H9 (cell line): ENCODE results near the gene LRRC27. TPM values are rescaled to one million over a fixed set of nuclear protein-coding genes. Genes with fewer than 3 reads are reported as not detected.

Experiments used
- DNase-seq: peaks from one replicate; pipeline ENCODE4 v3.0.0-alpha.2; 2017
- H2AFZ ChIP-seq: one replicate; pipeline ENCODE4 v1.6.1; 2013; ENCODE audit warnings: mild to moderate bottlenecking, low read length, control low read depth, moderate library complexity
- H2AK5ac ChIP-seq: 2 replicates; pipeline ENCODE4 v1.6.1; 2013; ENCODE audit warnings: low read length, control low read depth, mixed read lengths; ENCODE audit not compliant: insufficient read length
- H2BK120ac ChIP-seq: one replicate; pipeline ENCODE4 v1.6.1; 2013; ENCODE audit warnings: low read depth, mild to moderate bottlenecking, low read length, control low read depth, inconsistent platforms; ENCODE audit not compliant: poor library complexity, severe bottlenecking
- H2BK12ac ChIP-seq: 2 replicates; pipeline ENCODE4 v1.6.1; 2013; ENCODE audit warnings: low read length, control low read depth, mixed read lengths, low read depth; ENCODE audit not compliant: insufficient read length
- H2BK15ac ChIP-seq: 2 replicates; pipeline ENCODE4 v1.6.1; 2013; ENCODE audit warnings: low read depth, low read length, control low read depth
- H2BK20ac ChIP-seq: one replicate; pipeline ENCODE4 v1.6.1; 2013; ENCODE audit warnings: low read depth, mild to moderate bottlenecking, low read length, control low read depth, inconsistent platforms; ENCODE audit not compliant: poor library complexity, severe bottlenecking
- H2BK5ac ChIP-seq: 2 replicates; pipeline ENCODE4 v1.6.1; 2013; ENCODE audit warnings: low read length, control low read depth, mixed read lengths; ENCODE audit not compliant: insufficient read length
- H3K14ac ChIP-seq: 2 replicates; pipeline ENCODE4 v1.6.1; 2013; ENCODE audit warnings: low read length, control low read depth; ENCODE audit not compliant: insufficient read depth
- H3K18ac ChIP-seq: 2 replicates; pipeline ENCODE4 v1.6.1; 2013; ENCODE audit warnings: low read depth, mild to moderate bottlenecking, mixed read lengths, low read length, control low read depth; ENCODE audit not compliant: insufficient read length
- H3K23ac ChIP-seq: 2 replicates; pipeline ENCODE4 v1.6.1; 2013; ENCODE audit warnings: low read length, control low read depth, mixed read lengths, low read depth; ENCODE audit not compliant: insufficient read length
- H3K23me2 ChIP-seq: 2 replicates; pipeline ENCODE4 v1.6.1; 2013; ENCODE audit warnings: low read depth, mild to moderate bottlenecking, mixed read lengths, low read length, control low read depth; ENCODE audit not compliant: insufficient read length, poor library complexity, severe bottlenecking
- H3K27ac ChIP-seq: 2 replicates; pipeline ENCODE4 v1.5.1; 2013; ENCODE audit warnings: low read length, control low read depth, mixed read lengths, low read depth; ENCODE audit not compliant: insufficient read length
- H3K27me3 ChIP-seq: 2 replicates; pipeline ENCODE4 v1.6.1; 2013; ENCODE audit warnings: low read length, control low read depth, inconsistent platforms; ENCODE audit not compliant: insufficient read depth
- H3K4ac ChIP-seq: 2 replicates; pipeline ENCODE4 v1.6.1; 2013; ENCODE audit warnings: low read depth, mild to moderate bottlenecking, control low read depth, inconsistent platforms, low read length, moderate library complexity
- H3K4me1 ChIP-seq: 2 replicates; pipeline ENCODE4 v1.6.1; 2013; ENCODE audit warnings: low read length, control low read depth, inconsistent platforms; ENCODE audit not compliant: insufficient read depth
- H3K4me2 ChIP-seq: 2 replicates; pipeline ENCODE4 v1.6.1; 2013; ENCODE audit warnings: low read length, control low read depth, mixed read lengths; ENCODE audit not compliant: insufficient read length, insufficient read depth
- H3K56ac ChIP-seq: 2 replicates; pipeline ENCODE4 v1.6.1; 2013; ENCODE audit warnings: low read depth, mild to moderate bottlenecking, mixed read lengths, low read length, control low read depth; ENCODE audit not compliant: insufficient read length
- H3K79me1 ChIP-seq: 2 replicates; pipeline ENCODE4 v1.6.1; 2013; ENCODE audit warnings: low read depth, mild to moderate bottlenecking, moderate library complexity, low read length, control low read depth, inconsistent platforms; ENCODE audit not compliant: insufficient read depth, poor library complexity, severe bottlenecking
- H3K79me2 ChIP-seq: 2 replicates; pipeline ENCODE4 v1.6.1; 2013; ENCODE audit warnings: low read length, control low read depth, inconsistent platforms; ENCODE audit not compliant: insufficient read depth
- H3K9ac ChIP-seq: 2 replicates; pipeline ENCODE4 v1.6.1; 2013; ENCODE audit warnings: low read length, control low read depth, mixed read lengths; ENCODE audit not compliant: insufficient read length; ENCODE audit errors: extremely low read depth
- H3K9me3 ChIP-seq: one replicate; pipeline ENCODE4 v1.6.1; 2013; ENCODE audit warnings: low read depth, low read length, inconsistent platforms; ENCODE audit not compliant: control insufficient read depth
- H3T11ph ChIP-seq: one replicate; pipeline ENCODE4 v1.6.1; 2013; ENCODE audit warnings: mild to moderate bottlenecking, low read length, control low read depth, inconsistent platforms
- H4K20me1 ChIP-seq: one replicate; pipeline ENCODE4 v1.6.1; 2013; ENCODE audit not compliant: control insufficient read depth, insufficient read length, insufficient read depth
- H4K5ac ChIP-seq: 2 replicates; pipeline ENCODE4 v1.6.1; 2013; ENCODE audit warnings: low read depth, mild to moderate bottlenecking, mixed read lengths, low read length, control low read depth; ENCODE audit not compliant: insufficient read length
- H4K8ac ChIP-seq: replicated peaks from 2 replicates; pipeline ENCODE4 v1.6.1; 2013; ENCODE audit warnings: low read length, control low read depth, mixed read lengths, low read depth; ENCODE audit not compliant: insufficient read length
- H4K91ac ChIP-seq: 2 replicates; pipeline ENCODE4 v1.6.1; 2013; ENCODE audit warnings: low read depth, mild to moderate bottlenecking, moderate library complexity, mixed read lengths, low read length, control low read depth; ENCODE audit not compliant: insufficient read length
- H3K27ac Mint-ChIP-seq, 3 experiments: 2 replicates in 2 of 3; 3 replicates in 1 of 3; pipeline ENCODE4 v1.8.0; 2020 to 2021; ENCODE audit warnings: mixed read lengths in 3 of 3, mild to moderate bottlenecking in 1 of 3, moderate library complexity in 1 of 3
- H3K27me3 Mint-ChIP-seq: 2 replicates; pipeline ENCODE4 v1.8.0; 2021; ENCODE audit warnings: low read depth, mild to moderate bottlenecking, moderate library complexity, mixed read lengths
- H3K36me3 Mint-ChIP-seq, 3 experiments: 2 replicates in 2 of 3; 3 replicates in 1 of 3; pipeline ENCODE4 v1.8.0; 2020 to 2021; ENCODE audit warnings: low read depth in 3 of 3, mixed read lengths in 3 of 3; ENCODE audit not compliant: insufficient read depth in 1 of 3
- H3K4me1 Mint-ChIP-seq, 2 experiments: 2 replicates each; pipeline ENCODE4 v1.8.0; 2020; ENCODE audit warnings: mixed read lengths in 2 of 2
- H3K4me3 Mint-ChIP-seq, 2 experiments: 2 replicates in 1 of 2; 3 replicates in 1 of 2; pipeline ENCODE4 v1.8.0; 2020 to 2021; ENCODE audit warnings: mild to moderate bottlenecking in 2 of 2, mixed read lengths in 2 of 2, moderate library complexity in 1 of 2
- H3K9me3 Mint-ChIP-seq, 2 experiments: 2 replicates in 1 of 2; 3 replicates in 1 of 2; pipeline ENCODE4 v1.8.0; 2020; ENCODE audit warnings: mild to moderate bottlenecking in 2 of 2, mixed read lengths in 2 of 2, moderate library complexity in 1 of 2
- CTCF ChIP-seq: fragments of 200-600 bp; sonication (generic); conservative IDR thresholded peaks from 3 replicates; pipeline ENCODE4 v1.8.0; 2021; ENCODE audit warnings: antibody characterized with exemption, mild to moderate bottlenecking
- WGBS: extraction: QIAGEN DNeasy Blood & Tissue Kit; methylation state at CpG from one replicate; pipeline ENCODE4 v1.1.7; 2013; ENCODE audit warnings: missing lambda C conversion rate, low lambda C conversion rate, mixed read lengths; ENCODE audit not compliant: insufficient read length; ENCODE audit errors: extremely low coverage; 5-methylcytosine and 5-hydroxymethylcytosine counted together
- total RNA-seq: library from RNA; stranded (reverse); gene quantifications from 2 replicates; pipeline ENCODE4 v1.2.1, GENCODE V29; 2021

Gene LRRC27
- total RNA-seq, 1 experiment from 2014 or later, result 2.7 TPM

- Mint-ChIP-seq H3K36me3 (peaks cover 3 to 15% (median 8%) of the 10 kb centered on the region in 3 experiments; a peak in 6 of 7 replicates), H3K9me3 (no peaks in the 10 kb centered on the region), H3K27ac (peak overlapping the region in 1 of 3 experiments; percentile 47; a peak in 2 of 7 replicates), H3K4me3 (no peak overlapping the region), H3K27me3 (no peaks in the 10 kb centered on the region; the same call in 1 of the 2 replicates), H3K4me1 (peaks cover 16 to 23% of the 10 kb centered on the region in 2 experiments)
- WGBS, result no CpG with 5 or more reads among the region's 25 CpGs
- H3K23ac ChIP-seq, result no peak overlapping the region
- H3K9me3 ChIP-seq, result no peaks in the 10 kb centered on the region
- no peak overlapping the region for H4K8ac ChIP-seq
- H4K20me1 ChIP-seq, result peaks cover 4% of the 10 kb centered on the region
- H2AFZ ChIP-seq, result no peak overlapping the region
- no peak overlapping the region for H4K91ac ChIP-seq
- H3T11ph ChIP-seq, result no peak overlapping the region
- no peaks in the 10 kb centered on the region for H3K79me2 ChIP-seq
- H3K9ac ChIP-seq, result no peak overlapping the region
- no peak overlapping the region for H2BK12ac ChIP-seq
- peaks cover 2% of the 10 kb centered on the region; the same call in 1 of the 2 replicates for H3K4me1 ChIP-seq
- H2BK15ac ChIP-seq, result no peak overlapping the region
- H4K5ac ChIP-seq, result no peak overlapping the region
- H2AK5ac ChIP-seq, result no peak overlapping the region
- no peak overlapping the region for H3K27ac ChIP-seq
- H3K79me1 ChIP-seq, result no peaks in the 10 kb centered on the region
- no peak overlapping the region for H3K14ac ChIP-seq
- no peaks in the 10 kb centered on the region for H3K27me3 ChIP-seq
- H3K18ac ChIP-seq, result no peak overlapping the region
- no peak overlapping the region for H3K56ac ChIP-seq
- H3K4me2 ChIP-seq, result no peak overlapping the region
- H3K4ac ChIP-seq, result no peak overlapping the region
- H2BK20ac ChIP-seq, result no peak overlapping the region
- TF ChIP-seq CTCF, result no peak
- no peak for DNase-seq
- H2BK120ac ChIP-seq, result no peak overlapping the region
- no peaks in the 10 kb centered on the region for H3K23me2 ChIP-seq
- no peak overlapping the region for H2BK5ac ChIP-seq
These were observed 71.6 kb downstream of the LRRC27 start for GRCh38 chr10:132403511-132404168.
